ENCODE results near the gene MTMR12. TPM values are rescaled to one million over a fixed set of nuclear protein-coding genes. Genes with fewer than 3 reads are reported as not detected.
A peak's percentile ranks its signal among the peaks of the same experiment; 100 is the strongest.

The MTMR12 gene
- total and polyA plus RNA-seq, 2 of the 13 experiments (the other 11 are each of a cell fraction or from before 2014, with no cell fraction given), result 23.4 to 36.6 TPM

DNA sequence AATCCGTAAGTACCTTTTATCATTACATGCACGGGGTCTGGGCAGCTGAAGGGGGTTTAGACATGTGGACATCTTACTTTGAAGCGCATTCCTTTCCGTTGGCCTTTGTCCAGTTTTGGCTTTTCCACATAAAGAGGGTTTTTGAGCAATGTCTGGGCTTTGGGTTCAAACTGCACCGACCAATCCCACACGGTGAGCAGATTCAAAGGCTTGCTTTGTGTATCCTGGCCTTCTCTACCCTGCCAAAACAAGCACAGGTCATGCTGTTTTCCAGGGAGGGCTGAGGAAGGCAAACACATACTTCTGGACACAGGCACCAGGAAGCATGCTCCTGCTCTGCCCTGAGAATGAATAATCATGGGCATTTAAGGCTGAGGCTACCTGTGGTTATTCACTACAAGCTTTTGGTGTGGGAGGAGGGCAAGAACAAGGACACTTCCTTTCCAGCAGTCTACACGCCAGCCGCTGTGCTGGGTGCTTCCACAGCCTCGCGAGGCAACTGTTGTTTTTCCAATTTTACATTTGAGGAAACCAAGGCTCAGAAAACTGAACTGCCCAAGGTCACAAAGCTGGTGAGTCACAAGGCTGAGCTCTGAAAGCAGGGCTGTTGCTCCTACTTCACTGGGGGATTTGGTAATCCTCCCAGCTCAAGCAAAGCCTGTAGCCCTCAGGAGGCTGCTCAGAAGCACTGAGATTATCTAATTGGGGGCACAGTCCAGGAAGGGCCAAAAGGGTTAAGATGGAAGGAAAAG lies 78.9 kb downstream of the MTMR12 start (continued):
- TF ChIP-seq ZHX2 (IDR thresholded peaks at IDR 0.05; ENCODE audit: low read depth) (0 out of 2 replicates have a peak, but pooled peaks have one; percentile 16), ZHX2 (CRISPR knock-in tag; IDR thresholded peaks at IDR 0.05; ENCODE audit: borderline replicate concordance) (no peak), AKNA (CRISPR knock-in tag; IDR thresholded peaks at IDR 0.05; ENCODE audit: borderline replicate concordance) (no peak), PAF1 (CRISPR knock-in tag; IDR thresholded peaks at IDR 0.05) (peak; percentile 78; the same call in 1 of the 2 replicates), GABPB1 (CRISPR knock-in tag; IDR thresholded peaks at IDR 0.05) (peak; percentile 42), PLRG1 (conservative IDR thresholded peaks at IDR 0.05) (no peak), REXO4 (CRISPR knock-in tag; IDR thresholded peaks at IDR 0.05; ENCODE audit: borderline replicate concordance) (no peak), MEF2D (CRISPR knock-in tag; IDR thresholded peaks at IDR 0.05) (peak; percentile 96), MXD1 (CRISPR knock-in tag; IDR thresholded peaks at IDR 0.05) (no peak), PCBP2 (optimal IDR thresholded peaks at IDR 0.05; ENCODE audit: low read depth, low read length, poor library complexity, severe bottlenecking) (no peak), CEBPB (IDR thresholded peaks at IDR 0.05; ENCODE audit: borderline replicate concordance, low read depth, low read length) (peak; percentile 95), SIX1 (CRISPR knock-in tag; IDR thresholded peaks at IDR 0.05; ENCODE audit: borderline replicate concordance) (0 out of 2 replicates have a peak, but pooled peaks have one; percentile 40), CREB3 (CRISPR knock-in tag; IDR thresholded peaks at IDR 0.05) (no peak), ZSCAN30 (CRISPR knock-in tag; IDR thresholded peaks at IDR 0.05) (no peak), SRSF9 (IDR thresholded peaks at IDR 0.05; ENCODE audit: borderline replicate concordance, insufficient read depth, low read depth, low read length, poor library complexity, severe bottlenecking) (no peak)

Data from HepG2 (cell line).